Measurements from ENCODE around the gene LDLRAP1. TPM values are rescaled to one million over a fixed set of nuclear protein-coding genes. Genes with fewer than 3 reads are reported as not detected.

Gene LDLRAP1
- total and polyA plus RNA-seq, 9 of the 15 experiments (the other 6 are each of a cell fraction or from before 2014, with no cell fraction given): 0.56 to 29.6 (median 16.2) TPM

DNA sequence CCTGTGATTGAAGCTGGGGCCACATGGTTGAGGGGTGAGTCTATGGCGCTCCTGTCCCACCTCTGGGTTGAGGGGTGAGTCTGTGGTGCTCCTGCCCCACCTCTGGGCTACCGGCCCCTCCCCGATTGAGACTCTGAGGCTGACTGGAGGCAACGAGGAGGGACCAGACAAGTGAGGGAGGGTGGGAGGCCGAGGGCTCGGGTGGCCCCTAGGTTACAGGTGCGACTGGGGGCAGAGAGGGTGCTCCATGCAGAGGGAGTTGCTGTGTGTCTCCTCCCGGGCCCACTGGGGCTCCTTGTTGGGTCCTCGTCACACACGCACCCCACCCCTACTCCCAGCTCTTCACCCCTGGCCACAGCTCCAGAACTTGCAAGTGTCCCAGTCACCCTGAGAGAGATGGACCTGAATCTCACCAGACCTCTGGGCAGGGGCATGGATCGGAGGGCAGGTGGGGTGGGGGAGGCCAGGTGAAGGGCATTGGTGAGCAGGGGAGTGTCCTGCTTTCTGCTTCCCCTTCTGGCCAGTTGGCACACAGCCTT is 12.8 kb downstream of the LDLRAP1 start (continued):
- TF ChIP-seq RNF219 (CRISPR knock-in tag; IDR thresholded peaks at IDR 0.05): no peak
- TF ChIP-seq LCOR (CRISPR knock-in tag; IDR thresholded peaks at IDR 0.05): no peak
- TF ChIP-seq, protein P1, sequence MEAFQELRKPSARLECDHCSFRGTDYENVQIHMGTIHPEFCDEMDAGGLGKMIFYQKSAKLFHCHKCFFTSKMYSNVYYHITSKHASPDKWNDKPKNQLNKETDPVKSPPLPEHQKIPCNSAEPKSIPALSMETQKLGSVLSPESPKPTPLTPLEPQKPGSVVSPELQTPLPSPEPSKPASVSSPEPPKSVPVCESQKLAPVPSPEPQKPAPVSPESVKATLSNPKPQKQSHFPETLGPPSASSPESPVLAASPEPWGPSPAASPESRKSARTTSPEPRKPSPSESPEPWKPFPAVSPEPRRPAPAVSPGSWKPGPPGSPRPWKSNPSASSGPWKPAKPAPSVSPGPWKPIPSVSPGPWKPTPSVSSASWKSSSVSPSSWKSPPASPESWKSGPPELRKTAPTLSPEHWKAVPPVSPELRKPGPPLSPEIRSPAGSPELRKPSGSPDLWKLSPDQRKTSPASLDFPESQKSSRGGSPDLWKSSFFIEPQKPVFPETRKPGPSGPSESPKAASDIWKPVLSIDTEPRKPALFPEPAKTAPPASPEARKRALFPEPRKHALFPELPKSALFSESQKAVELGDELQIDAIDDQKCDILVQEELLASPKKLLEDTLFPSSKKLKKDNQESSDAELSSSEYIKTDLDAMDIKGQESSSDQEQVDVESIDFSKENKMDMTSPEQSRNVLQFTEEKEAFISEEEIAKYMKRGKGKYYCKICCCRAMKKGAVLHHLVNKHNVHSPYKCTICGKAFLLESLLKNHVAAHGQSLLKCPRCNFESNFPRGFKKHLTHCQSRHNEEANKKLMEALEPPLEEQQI (IDR thresholded peaks at IDR 0.05): no peak
- no peak for TF ChIP-seq TSC22D4 (tag; IDR thresholded peaks at IDR 0.05)
- TF ChIP-seq HINFP (tag; conservative IDR thresholded peaks at IDR 0.05; ENCODE audit: low read depth): no peak
- no peak for TF ChIP-seq CBFA2T2 (conservative IDR thresholded peaks at IDR 0.05)
- no peak for TF ChIP-seq KDM1A (IDR thresholded peaks at IDR 0.05)
- no peak for TF ChIP-seq POU5F1 (IDR thresholded peaks at IDR 0.05; ENCODE audit: borderline replicate concordance, low read depth, low read length, partially characterized antibody)

Data from K562 (cell line).